Tibial nerve (tissue), 4 donors: ENCODE results near the gene SLC38A4. TPM values are rescaled to one million over a fixed set of nuclear protein-coding genes. Genes with fewer than 3 reads are reported as not detected.

Source experiments
- DNase-seq, 2 donors: peaks; one replicate each; pipeline ENCODE4 v3.0.0-alpha.2; 2019; ENCODE audit warnings: low spot score in 2 of 2
- H3K27ac ChIP-seq, 4 donors: fragments of 200-600 bp; sonication (generic) in 3 of 4; one replicate each; pipeline ENCODE4 v1.5.1; 2017 to 2019; ENCODE audit warnings: mild to moderate bottlenecking in 1 of 4
- H3K27me3 ChIP-seq, 2 donors: fragments of 200-600 bp; sonication (generic) in 1 of 2; one replicate each; pipeline versions ENCODE4 v1.5.1 to v1.6.0; 2017 to 2019
- H3K36me3 ChIP-seq, 3 donors: fragments of 200-600 bp; sonication (generic); one replicate each; pipeline ENCODE4 v1.5.1; 2018 to 2019
- H3K4me1 ChIP-seq, 4 donors: fragments of 200-600 bp; sonication (generic) in 3 of 4; one replicate each; pipeline ENCODE4 v1.5.1; 2017 to 2019
- H3K4me3 ChIP-seq, 4 donors: fragments of 200-600 bp; sonication (generic) in 3 of 4; one replicate each; pipeline ENCODE4 v1.5.1; 2017 to 2019; ENCODE audit warnings: mild to moderate bottlenecking in 1 of 4, moderate library complexity in 1 of 4
- H3K9me3 ChIP-seq, 4 donors: fragments of 200-600 bp; sonication (generic) in 3 of 4; one replicate each; pipeline ENCODE4 v1.5.1; 2017 to 2019
- EP300 ChIP-seq, 2 donors: sonication (generic); formaldehyde crosslinking; IDR thresholded peaks; one replicate each; pipeline ENCODE4 v1.6.1; 2017; ENCODE audit warnings: antibody characterized with exemption in 2 of 2, mild to moderate bottlenecking in 1 of 2
- POLR2A ChIP-seq, 2 donors: fragments of 450-650 bp; IDR thresholded peaks; one replicate each; pipeline ENCODE4 v1.6.1; 2017; ENCODE audit warnings: antibody characterized with exemption in 2 of 2, mild to moderate bottlenecking in 2 of 2, moderate library complexity in 2 of 2
- WGBS, 2 donors: methylation state at CpG; one replicate each; pipeline ENCODE4 v1.1.5; 2018; 5-methylcytosine and 5-hydroxymethylcytosine counted together
- total RNA-seq, 4 donors: library from RNA; depleted of rRNA; stranded (reverse); fragments of >200 nt; gene quantifications; one replicate each; pipeline ENCODE4 v1.1.0, GENCODE V29; 2016
- TF ChIP-seq, protein P1 (sequence below), 5 experiments: fragments of 200-600 bp in 3 of 5; fragments of 450-650 bp in 2 of 5; sonication (generic) in 3 of 5; IDR thresholded peaks; one replicate each; pipeline ENCODE4 v1.5.1; 2016 to 2019; ENCODE audit warnings: antibody characterized with exemption in 5 of 5, mild to moderate bottlenecking in 3 of 5, moderate library complexity in 2 of 5

The SLC38A4 gene
- total RNA-seq, 4 donors from 2014 or later = 0.42 TPM; not detected in 3

DNA sequence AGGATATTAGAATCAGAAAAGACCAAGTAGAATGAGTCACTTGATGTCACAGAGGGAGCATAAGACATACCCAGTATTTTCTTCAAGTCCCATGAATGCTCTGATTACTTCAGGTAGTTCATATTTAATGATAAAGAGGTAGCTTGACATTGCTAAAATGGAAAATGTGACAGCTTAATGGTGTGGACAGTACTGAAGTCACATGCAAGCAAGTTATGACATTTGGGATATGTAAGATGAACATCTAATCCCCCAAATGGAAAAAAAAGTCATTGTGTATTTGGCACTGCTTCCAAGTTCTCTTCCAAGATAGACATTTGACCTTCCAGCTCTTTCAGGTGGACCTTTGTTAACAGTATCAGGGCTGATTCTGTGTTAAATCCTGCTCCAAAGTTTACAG lies 45.9 kb downstream of the SLC38A4 start:
- TF ChIP-seq EP300 (IDR thresholded peaks at IDR 0.05) = no peak
- TF ChIP-seq POLR2A (IDR thresholded peaks at IDR 0.05) = no peak
- TF ChIP-seq, protein P1, sequence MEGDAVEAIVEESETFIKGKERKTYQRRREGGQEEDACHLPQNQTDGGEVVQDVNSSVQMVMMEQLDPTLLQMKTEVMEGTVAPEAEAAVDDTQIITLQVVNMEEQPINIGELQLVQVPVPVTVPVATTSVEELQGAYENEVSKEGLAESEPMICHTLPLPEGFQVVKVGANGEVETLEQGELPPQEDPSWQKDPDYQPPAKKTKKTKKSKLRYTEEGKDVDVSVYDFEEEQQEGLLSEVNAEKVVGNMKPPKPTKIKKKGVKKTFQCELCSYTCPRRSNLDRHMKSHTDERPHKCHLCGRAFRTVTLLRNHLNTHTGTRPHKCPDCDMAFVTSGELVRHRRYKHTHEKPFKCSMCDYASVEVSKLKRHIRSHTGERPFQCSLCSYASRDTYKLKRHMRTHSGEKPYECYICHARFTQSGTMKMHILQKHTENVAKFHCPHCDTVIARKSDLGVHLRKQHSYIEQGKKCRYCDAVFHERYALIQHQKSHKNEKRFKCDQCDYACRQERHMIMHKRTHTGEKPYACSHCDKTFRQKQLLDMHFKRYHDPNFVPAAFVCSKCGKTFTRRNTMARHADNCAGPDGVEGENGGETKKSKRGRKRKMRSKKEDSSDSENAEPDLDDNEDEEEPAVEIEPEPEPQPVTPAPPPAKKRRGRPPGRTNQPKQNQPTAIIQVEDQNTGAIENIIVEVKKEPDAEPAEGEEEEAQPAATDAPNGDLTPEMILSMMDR (IDR thresholded peaks at IDR 0.05) = no peak
- Histone ChIP-seq H3K4me3 (no peak overlapping the region), H3K9me3 (no peaks in the 10 kb centered on the region), H3K4me1 (no peaks in the 10 kb centered on the region), H3K27ac (no peak overlapping the region), H3K27me3 (no peaks in the 10 kb centered on the region), H3K36me3 (no peaks in the 10 kb centered on the region)
- DNase-seq = no peak

DNA sequence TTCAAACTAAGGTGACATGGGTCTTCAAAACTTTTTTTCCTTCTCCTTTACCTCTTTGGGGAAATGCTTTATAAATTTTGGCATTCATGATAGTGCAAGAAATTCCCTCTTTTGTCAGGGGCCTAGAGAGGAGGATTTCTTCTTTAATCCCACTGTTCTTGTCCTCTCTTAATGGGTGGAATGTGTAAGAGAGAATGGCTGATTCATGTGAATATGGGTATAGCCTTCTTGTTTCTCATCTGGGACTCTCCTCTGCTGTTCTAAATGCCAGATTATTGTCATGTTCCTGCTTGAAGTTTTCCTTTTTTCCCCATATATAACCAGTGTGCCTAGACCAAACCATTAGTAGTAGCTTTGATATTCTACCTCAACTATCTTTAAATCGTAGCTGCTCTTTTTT lies 46.7 kb downstream of the SLC38A4 start:
- WGBS, 2 donors = 94 to 96% methylated on average over 1 of the region's 1 CpG
- DNase-seq = no peak
- no peaks in the 10 kb centered on the region for H3K9me3 ChIP-seq
- no peaks in the 10 kb centered on the region for H3K27me3 ChIP-seq
- H3K27ac ChIP-seq = no peak overlapping the region
- TF ChIP-seq EP300 (IDR thresholded peaks at IDR 0.05) = no peak
- no peak for TF ChIP-seq POLR2A (IDR thresholded peaks at IDR 0.05)
- TF ChIP-seq, protein P1 (IDR thresholded peaks at IDR 0.05) = no peak
- H3K4me3 ChIP-seq = no peak overlapping the region
- peaks cover 0 to 3% (median 0%) of the 10 kb centered on the region in 4 donors for H3K4me1 ChIP-seq
- no peaks in the 10 kb centered on the region for H3K36me3 ChIP-seq

DNA sequence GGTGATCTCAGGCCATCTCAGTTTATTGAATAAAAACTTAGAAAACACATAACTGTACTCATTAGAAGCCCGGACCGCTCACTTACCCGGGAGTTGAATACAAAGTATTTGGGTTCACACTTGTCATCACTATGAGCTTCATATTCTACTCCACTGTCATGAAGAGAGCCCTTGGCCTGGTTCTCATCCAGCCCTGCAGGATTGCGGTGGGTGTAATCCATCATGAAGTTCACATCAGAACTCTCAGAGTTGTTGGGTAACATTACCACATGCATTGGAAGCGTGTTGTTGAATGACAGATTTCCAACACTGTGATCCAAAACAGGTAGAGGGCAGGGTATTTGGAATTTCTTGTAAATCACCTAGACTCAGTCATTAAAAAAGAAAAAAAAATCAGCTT lies 47.4 kb downstream of the SLC38A4 start:
- H3K27me3 ChIP-seq = no peaks in the 10 kb centered on the region
- no peaks in the 10 kb centered on the region for H3K36me3 ChIP-seq
- H3K4me3 ChIP-seq = no peak overlapping the region
- no peaks in the 10 kb centered on the region for H3K9me3 ChIP-seq
- H3K27ac ChIP-seq = no peak overlapping the region
- TF ChIP-seq POLR2A (IDR thresholded peaks at IDR 0.05) (no peak), EP300 (IDR thresholded peaks at IDR 0.05) (no peak)
- TF ChIP-seq, protein P1 (IDR thresholded peaks at IDR 0.05) = no peak
- WGBS, 2 donors = 89% methylated on average over 5 of the region's 5 CpGs
- peaks cover 0 to 9% (median 0%) of the 10 kb centered on the region in 4 donors for H3K4me1 ChIP-seq
- DNase-seq = no peak

DNA sequence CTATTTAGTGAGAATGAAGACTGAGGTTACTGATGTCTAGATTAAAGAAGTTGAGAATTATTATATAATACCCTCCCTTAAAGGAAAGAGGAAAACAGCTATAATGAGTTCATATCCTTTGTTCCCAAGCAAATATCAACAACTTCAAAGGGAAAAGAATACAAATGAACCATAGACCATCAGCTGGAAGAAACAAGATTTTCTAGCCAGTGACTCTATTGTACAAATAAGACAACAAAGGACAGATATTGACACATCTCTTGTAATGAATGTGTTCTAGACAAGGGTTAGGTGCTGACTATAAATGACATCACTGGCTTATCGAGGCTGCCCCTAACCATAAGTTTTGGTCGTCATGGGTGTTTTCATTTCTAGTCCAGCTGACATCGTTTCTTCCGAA lies 48.2 kb downstream of the SLC38A4 start:
- WGBS, 2 donors = 65 to 70% methylated on average over 4 of the region's 4 CpGs
- Histone ChIP-seq H3K27ac (no peak overlapping the region), H3K9me3 (no peaks in the 10 kb centered on the region), H3K4me1 (peaks cover 0 to 9% (median 0%) of the 10 kb centered on the region in 4 donors), H3K4me3 (no peak overlapping the region), H3K36me3 (no peaks in the 10 kb centered on the region), H3K27me3 (no peaks in the 10 kb centered on the region)
- no peak for DNase-seq
- no peak for TF ChIP-seq EP300 (IDR thresholded peaks at IDR 0.05)
- TF ChIP-seq, protein P1 (IDR thresholded peaks at IDR 0.05) = no peak
- no peak for TF ChIP-seq POLR2A (IDR thresholded peaks at IDR 0.05)

DNA sequence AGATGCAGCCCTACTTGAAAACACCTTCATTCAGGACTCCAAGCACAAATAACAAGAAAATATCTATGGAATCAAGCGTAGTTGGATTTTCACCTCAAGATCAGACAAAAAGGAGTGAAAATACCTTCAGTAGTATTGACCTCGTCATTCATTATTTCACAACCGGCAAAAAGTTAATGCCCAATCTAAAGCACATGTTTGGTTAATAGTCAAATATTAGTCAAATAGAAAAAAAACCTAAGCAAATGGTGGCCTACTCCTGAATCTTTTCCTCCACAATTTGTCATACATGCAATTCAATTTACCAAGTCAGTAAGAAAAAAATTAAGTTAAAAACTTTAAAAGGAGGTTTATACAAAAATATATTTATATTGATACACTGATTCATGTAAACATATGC lies 50.0 kb downstream of the SLC38A4 start:
- Histone ChIP-seq H3K27me3 (no peaks in the 10 kb centered on the region), H3K9me3 (no peaks in the 10 kb centered on the region), H3K27ac (no peak overlapping the region), H3K4me1 (peaks cover 0 to 21% (median 0%) of the 10 kb centered on the region in 4 donors), H3K4me3 (no peak overlapping the region), H3K36me3 (no peaks in the 10 kb centered on the region)
- no peak for DNase-seq
- WGBS, 2 donors = 95 to 98% methylated on average over 3 of the region's 3 CpGs
- TF ChIP-seq EP300 (IDR thresholded peaks at IDR 0.05) (no peak), POLR2A (IDR thresholded peaks at IDR 0.05) (no peak)
- TF ChIP-seq, protein P1 (IDR thresholded peaks at IDR 0.05) = no peak
